SJCRH30 (cell line): Measurements from ENCODE around the gene SERPINI2. TPM values are rescaled to one million over a fixed set of nuclear protein-coding genes. Genes with fewer than 3 reads are reported as not detected.

Source experiments
- DNase-seq, 2 experiments: peaks; one replicate each; pipeline ENCODE4 v3.0.0-alpha.2; 2015 to 2020
- H3K27ac ChIP-seq: fragments of 250-450 bp; sonication (Bioruptor Pico); 2 replicates; pipeline ENCODE4 v1.5.1; 2020; ENCODE audit warnings: mild to moderate bottlenecking, moderate library complexity
- H3K27me3 ChIP-seq: fragments of 250-450 bp; sonication (Bioruptor Pico); 2 replicates; pipeline ENCODE4 v1.5.1; 2020; ENCODE audit warnings: mild to moderate bottlenecking, moderate library complexity
- H3K36me3 ChIP-seq: fragments of 250-450 bp; sonication (Bioruptor Pico); 2 replicates; pipeline ENCODE4 v1.5.1; 2020; ENCODE audit warnings: mild to moderate bottlenecking, moderate library complexity
- H3K4me1 ChIP-seq: fragments of 250-450 bp; sonication (Bioruptor Pico); 2 replicates; pipeline ENCODE4 v1.5.1; 2020; ENCODE audit warnings: mild to moderate bottlenecking, moderate library complexity
- H3K4me3 ChIP-seq: fragments of 250-450 bp; sonication (Bioruptor Pico); 2 replicates; pipeline ENCODE4 v1.5.1; 2020; ENCODE audit warnings: mild to moderate bottlenecking, moderate library complexity
- H3K9me3 ChIP-seq: fragments of 250-450 bp; sonication (Bioruptor Pico); replicated peaks from 2 replicates; pipeline ENCODE4 v1.5.1; 2020; ENCODE audit warnings: mild to moderate bottlenecking, moderate library complexity
- total RNA-seq: library from RNA; depleted of rRNA; stranded (reverse); fragments of >200 nt; shearing (Covaris generic); gene quantifications from 2 replicates; pipeline ENCODE4 v1.2.3, GENCODE V29; 2014; rRNA removed

Gene SERPINI2
- total RNA-seq, 1 experiment from 2014 or later, result not detected

GRCh38 chr3:167397826-167398225 lies 76.0 kb downstream of the SERPINI2 start:
- H3K9me3 ChIP-seq, result no peaks in the 10 kb centered on the region
- no peak overlapping the region for H3K4me3 ChIP-seq
- no peaks in the 10 kb centered on the region for H3K27me3 ChIP-seq
- no peak overlapping the region for H3K27ac ChIP-seq
- H3K36me3 ChIP-seq, result no peaks in the 10 kb centered on the region
- DNase-seq, result no peak
- H3K4me1 ChIP-seq, result no peaks in the 10 kb centered on the region

- Histone ChIP-seq H3K27ac (no peak overlapping the region), H3K4me1 (no peaks in the 10 kb centered on the region), H3K36me3 (no peaks in the 10 kb centered on the region), H3K4me3 (no peak overlapping the region), H3K9me3 (no peaks in the 10 kb centered on the region), H3K27me3 (no peaks in the 10 kb centered on the region)
- DNase-seq, result no peak
Measured at GRCh38 chr3:167396075-167396474, 77.8 kb downstream of the SERPINI2 start.

DNA sequence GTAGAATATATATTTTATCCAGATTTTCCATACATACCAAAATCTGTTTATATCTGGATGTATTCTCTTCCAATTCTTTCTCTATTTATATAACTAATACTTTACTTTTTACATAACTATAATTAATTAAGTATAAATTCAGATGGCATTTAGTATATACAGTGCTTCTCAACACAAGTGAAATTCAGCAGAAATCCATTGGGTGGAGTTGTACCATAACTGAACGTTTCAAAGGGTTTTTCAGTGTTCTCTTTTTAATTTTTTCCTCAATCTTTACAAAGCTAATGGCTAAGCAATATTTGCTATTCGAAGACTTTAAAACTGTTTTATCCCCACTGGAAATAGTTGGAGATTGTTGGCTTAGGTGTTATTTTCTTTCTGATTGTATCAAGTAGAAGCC lies 79.8 kb downstream of the SERPINI2 start:
- Histone ChIP-seq H3K9me3 (no peaks in the 10 kb centered on the region), H3K36me3 (no peaks in the 10 kb centered on the region), H3K27me3 (no peaks in the 10 kb centered on the region), H3K27ac (no peak overlapping the region), H3K4me3 (no peak overlapping the region), H3K4me1 (no peaks in the 10 kb centered on the region)
- no peak for DNase-seq

Other genes with a start within 250 kb of the SERPINI2 start
- gene ZBBX, start 93.7 kb downstream of the SERPINI2 start, total RNA-seq, result not detected in 2 replicates
- gene WDR49, start 179.9 kb upstream of the SERPINI2 start, total RNA-seq, result not detected in 2 replicates